Suprapubic skin (tissue), 4 donors: ENCODE data around the gene KCTD13. TPM values are rescaled to one million over a fixed set of nuclear protein-coding genes. Genes with fewer than 3 reads are reported as not detected.
"Not testable (repeated sequence)": the region's sequence is repeated elsewhere in the genome, so short reads cannot be mapped to it uniquely, and the experiment has no call there.

Source experiments
- DNase-seq, 2 donors: peaks; one replicate each; pipeline ENCODE4 v3.0.0-alpha.2; 2019; ENCODE audit warnings: low spot score in 2 of 2
- H3K27ac ChIP-seq: fragments of 200-600 bp; sonication (generic); one replicate; pipeline ENCODE4 v1.5.1; 2019
- H3K27me3 ChIP-seq: fragments of 200-600 bp; sonication (generic); one replicate; pipeline ENCODE4 v1.5.1; 2019
- H3K36me3 ChIP-seq: fragments of 200-600 bp; sonication (generic); one replicate; pipeline ENCODE4 v1.5.1; 2019
- H3K4me1 ChIP-seq: fragments of 200-600 bp; sonication (generic); one replicate; pipeline ENCODE4 v1.5.1; 2019
- H3K4me3 ChIP-seq: fragments of 200-600 bp; sonication (generic); one replicate; pipeline ENCODE4 v1.5.1; 2019; ENCODE audit warnings: mild to moderate bottlenecking
- H3K9me3 ChIP-seq: fragments of 200-600 bp; sonication (generic); one replicate; pipeline ENCODE4 v1.5.1; 2019
- CTCF ChIP-seq, 2 donors: fragments of 200-600 bp in 1 of 2; fragments of 450-650 bp in 1 of 2; sonication (generic) in 1 of 2; IDR thresholded peaks; one replicate each; pipeline ENCODE4 v1.5.1; 2016 to 2019; ENCODE audit warnings: antibody characterized with exemption in 2 of 2, mild to moderate bottlenecking in 1 of 2, moderate library complexity in 1 of 2
- EP300 ChIP-seq: sonication (generic); formaldehyde crosslinking; IDR thresholded peaks from one replicate; pipeline ENCODE4 v1.6.1; 2017; ENCODE audit warnings: antibody characterized with exemption
- POLR2A ChIP-seq, 2 donors: fragments of 450-650 bp; IDR thresholded peaks; one replicate each; pipeline ENCODE4 v1.6.1; 2017; ENCODE audit warnings: antibody characterized with exemption in 2 of 2, mild to moderate bottlenecking in 2 of 2, moderate library complexity in 2 of 2
- POLR2AphosphoS5 ChIP-seq, 3 donors: sonication (generic); formaldehyde crosslinking; IDR thresholded peaks; one replicate each; pipeline ENCODE4 v1.6.1; 2017; ENCODE audit warnings: antibody characterized with exemption in 3 of 3
- WGBS: methylation state at CpG from one replicate; pipeline ENCODE4 v1.1.5; 2018; 5-methylcytosine and 5-hydroxymethylcytosine counted together
- total RNA-seq, 4 donors: library from RNA; depleted of rRNA; stranded (reverse); fragments of >200 nt; gene quantifications; one replicate each; pipeline ENCODE4 v1.1.0, GENCODE V29; 2016

KCTD13 gene
- total RNA-seq, 4 donors from 2014 or later: 20.3 to 43.9 (median 32.0) TPM

- Histone ChIP-seq H3K27ac (no peak overlapping the region), H3K9me3 (no peaks in the 10 kb centered on the region), H3K4me1 (no peaks in the 10 kb centered on the region), H3K36me3 (no peaks in the 10 kb centered on the region), H3K4me3 (no peak overlapping the region), H3K27me3 (peaks cover 20% of the 10 kb centered on the region)
- TF ChIP-seq POLR2AphosphoS5 (IDR thresholded peaks at IDR 0.05) (no peak), EP300 (no peak), POLR2A (IDR thresholded peaks at IDR 0.05) (no peak), CTCF (IDR thresholded peaks at IDR 0.05) (no peak)
- WGBS: 91% methylated on average over 3 of the region's 3 CpGs
- no peak for DNase-seq
These were observed 32.5 kb downstream of the KCTD13 start for GRCh38 chr16:29893553-29893952.

GRCh38 chr16:29892458-29892813 is 33.6 kb downstream of the KCTD13 start:
- TF ChIP-seq CTCF (IDR thresholded peaks at IDR 0.05) (no peak), EP300 (no peak), POLR2AphosphoS5 (IDR thresholded peaks at IDR 0.05) (no peak), POLR2A (IDR thresholded peaks at IDR 0.05) (no peak)
- 95% methylated on average over 6 of the region's 6 CpGs for WGBS

GRCh38 chr16:29891525-29892457 is 34.2 kb downstream of the KCTD13 start:
- H3K9me3 ChIP-seq: no peaks in the 10 kb centered on the region
- no peak overlapping the region for H3K4me3 ChIP-seq
- H3K36me3 ChIP-seq: no peaks in the 10 kb centered on the region
- 65% methylated on average over 10 of the region's 10 CpGs for WGBS
- TF ChIP-seq EP300 (no peak), POLR2AphosphoS5 (IDR thresholded peaks at IDR 0.05) (no peak), CTCF (IDR thresholded peaks at IDR 0.05) (no peak), POLR2A (IDR thresholded peaks at IDR 0.05) (no peak)
- no peak overlapping the region for H3K27ac ChIP-seq
- peaks cover 2% of the 10 kb centered on the region for H3K27me3 ChIP-seq
- H3K4me1 ChIP-seq: no peaks in the 10 kb centered on the region
- DNase-seq: no peak

More at GRCh38 chr16:29892458-29892813, 33.6 kb downstream of the KCTD13 start:
- H3K36me3 ChIP-seq: no peaks in the 10 kb centered on the region
- H3K27me3 ChIP-seq: peaks cover 8% of the 10 kb centered on the region
- DNase-seq: no peak
- H3K4me3 ChIP-seq: no peak overlapping the region
- H3K9me3 ChIP-seq: no peaks in the 10 kb centered on the region
- H3K4me1 ChIP-seq: no peaks in the 10 kb centered on the region
- H3K27ac ChIP-seq: no peak overlapping the region

DNA sequence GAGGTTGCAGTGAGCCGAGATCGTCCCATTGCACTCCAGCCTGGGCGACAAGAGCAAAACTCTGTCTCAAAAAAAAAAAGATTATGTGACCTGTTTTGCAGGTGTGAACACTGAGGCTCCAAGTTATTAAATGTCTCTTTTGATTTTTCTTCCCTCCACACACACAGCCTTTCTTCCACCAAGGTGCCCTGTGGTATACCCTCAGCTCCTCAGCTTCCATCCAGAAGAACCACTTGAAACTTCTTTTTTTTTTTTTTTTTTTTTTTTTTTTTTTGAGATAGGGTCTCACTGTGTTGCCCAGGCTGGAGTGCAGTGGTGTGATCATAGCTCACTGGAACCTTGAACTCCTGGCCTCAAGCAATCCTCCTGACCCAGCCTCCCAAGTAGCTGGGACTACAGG is 36.7 kb downstream of the KCTD13 start:
- not testable (repeated sequence) for H3K9me3 ChIP-seq, H3K4me3 ChIP-seq, DNase-seq, H3K27ac ChIP-seq, H3K27me3 ChIP-seq, H3K4me1 ChIP-seq, H3K36me3 ChIP-seq
- 93% methylated on average over 3 of the region's 3 CpGs for WGBS

- no peaks in the 10 kb centered on the region for H3K4me1 ChIP-seq
- TF ChIP-seq CTCF (IDR thresholded peaks at IDR 0.05) (no peak), POLR2AphosphoS5 (IDR thresholded peaks at IDR 0.05) (no peak), POLR2A (IDR thresholded peaks at IDR 0.05) (no peak), EP300 (no peak)
- no peak overlapping the region for H3K4me3 ChIP-seq
- H3K27me3 ChIP-seq: peaks cover under 1% of the 10 kb centered on the region
- no peaks in the 10 kb centered on the region for H3K36me3 ChIP-seq
- no peak for DNase-seq
- H3K9me3 ChIP-seq: no peaks in the 10 kb centered on the region
- no peak overlapping the region for H3K27ac ChIP-seq
- 57% methylated on average over 6 of the region's 6 CpGs for WGBS
These were observed 42.0 kb downstream of the KCTD13 start for GRCh38 chr16:29883987-29884386.
